HG03045 (cell line): ENCODE measurements around the gene PLEKHG5.
"Not testable (repeated sequence)": the region's sequence is repeated elsewhere in the genome, so short reads cannot be mapped to it uniquely, and the experiment has no call there.

Experiments
- ATAC-seq: cut with Tn5 transposase; IDR thresholded peaks from one replicate; pipeline ENCODE4 v1.9.1; 2021; ENCODE audit warnings: mild to moderate bottlenecking, moderate library complexity; ENCODE audit not compliant: unreplicated experiment

PLEKHG5 gene

GRCh38 chr1:6497867-6498575, 6.6 kb upstream of the PLEKHG5 start:
- no peak for ATAC-seq

DNA sequence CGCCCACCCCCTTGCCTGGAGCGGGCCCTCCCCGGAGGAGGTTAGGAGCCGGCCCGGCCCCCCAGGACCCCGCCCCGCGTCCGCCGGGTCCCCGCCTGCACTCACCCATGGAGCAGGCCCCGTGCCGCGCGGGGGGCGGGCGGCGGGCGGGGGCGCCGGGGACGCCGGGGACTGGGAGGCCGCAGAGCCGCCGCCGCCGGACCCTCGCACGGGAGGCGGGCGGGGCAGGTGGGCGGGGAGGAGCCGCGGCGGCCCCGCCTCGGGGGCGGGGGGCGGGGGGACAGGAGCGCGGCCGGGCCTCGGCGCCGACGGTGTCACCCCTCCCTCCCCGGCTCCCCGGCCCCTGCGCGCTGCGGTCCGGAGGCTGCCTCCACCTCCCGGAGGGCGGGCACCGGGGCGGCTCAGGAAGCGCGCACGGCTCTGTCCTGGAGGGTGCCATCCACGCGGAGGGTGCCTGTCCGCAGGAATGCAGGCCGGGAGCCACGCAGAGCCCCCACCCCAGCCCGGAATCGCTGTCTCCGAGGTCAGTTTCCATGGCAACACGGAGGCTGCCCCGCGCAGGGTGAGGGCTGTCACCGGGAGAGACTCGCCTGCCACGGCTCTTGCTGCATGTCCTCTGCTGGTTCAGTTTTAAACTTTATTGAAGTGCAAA, 5.9 kb upstream of the PLEKHG5 start:
- no peak for ATAC-seq

GRCh38 chr1:6496890-6497214, 5.4 kb upstream of the PLEKHG5 start:
- no peak for ATAC-seq

- no peak for ATAC-seq
Measured at GRCh38 chr1:6496365-6496721, 4.9 kb upstream of the PLEKHG5 start.

DNA sequence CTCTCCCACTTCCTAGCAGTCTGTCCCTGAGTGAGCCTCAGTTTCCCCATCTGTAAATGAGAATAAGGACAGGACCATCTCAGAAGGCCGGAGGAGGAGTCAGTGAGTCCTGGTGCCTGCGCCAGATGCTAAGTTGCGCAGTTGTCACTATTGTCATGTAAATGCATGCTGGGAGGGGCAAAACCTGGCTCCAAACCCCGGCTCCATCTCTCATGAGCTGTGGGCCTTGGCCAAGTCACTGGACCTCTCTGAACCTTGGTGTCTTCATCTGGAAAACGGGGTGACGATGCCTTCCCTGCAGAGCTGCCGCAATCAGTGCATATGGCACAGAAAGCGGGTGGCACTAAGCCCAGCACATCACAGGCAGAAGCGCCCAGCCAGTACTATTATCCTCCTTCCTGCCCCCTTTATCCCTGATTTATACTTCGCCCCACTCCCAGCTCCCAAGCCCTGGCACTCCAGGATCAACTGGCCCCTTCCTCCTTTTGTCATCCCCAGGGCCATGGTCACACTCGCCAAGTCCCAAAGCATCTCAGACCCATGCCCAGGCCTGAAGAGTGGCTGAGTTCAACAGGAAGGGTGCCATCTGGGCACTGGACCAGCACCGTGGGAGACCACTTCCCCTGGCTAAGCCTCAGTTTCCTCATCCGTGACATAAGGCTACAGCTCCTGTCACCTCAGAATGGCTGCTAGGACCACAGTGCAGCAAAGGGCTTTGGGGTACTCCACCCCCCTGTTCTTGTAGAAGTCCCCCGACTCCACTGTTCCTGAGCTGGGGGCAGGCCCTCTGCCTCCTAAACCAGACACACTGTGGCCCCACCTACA, 4.3 kb upstream of the PLEKHG5 start:
- ATAC-seq = no peak

DNA sequence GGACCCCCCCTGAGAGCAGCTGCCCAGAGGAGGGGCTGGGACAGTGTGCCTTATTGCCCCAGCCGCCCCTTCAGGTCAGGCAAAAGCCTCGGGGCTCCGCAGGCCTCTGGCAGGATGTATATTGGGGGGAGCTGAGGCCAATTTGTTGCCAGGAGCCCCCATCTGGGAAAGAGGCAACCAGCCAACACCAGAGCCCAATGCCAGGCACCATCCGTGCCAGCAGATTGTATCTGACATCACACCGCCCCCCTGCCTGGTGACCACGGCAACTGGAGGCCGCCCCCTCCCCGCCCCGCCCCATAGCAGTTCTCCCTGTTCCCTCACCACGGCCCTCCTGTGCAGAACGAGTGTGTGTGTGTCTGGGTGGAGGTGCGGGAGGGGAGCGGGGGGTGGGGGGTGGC, 3.6 kb upstream of the PLEKHG5 start:
- ATAC-seq = no peak

DNA sequence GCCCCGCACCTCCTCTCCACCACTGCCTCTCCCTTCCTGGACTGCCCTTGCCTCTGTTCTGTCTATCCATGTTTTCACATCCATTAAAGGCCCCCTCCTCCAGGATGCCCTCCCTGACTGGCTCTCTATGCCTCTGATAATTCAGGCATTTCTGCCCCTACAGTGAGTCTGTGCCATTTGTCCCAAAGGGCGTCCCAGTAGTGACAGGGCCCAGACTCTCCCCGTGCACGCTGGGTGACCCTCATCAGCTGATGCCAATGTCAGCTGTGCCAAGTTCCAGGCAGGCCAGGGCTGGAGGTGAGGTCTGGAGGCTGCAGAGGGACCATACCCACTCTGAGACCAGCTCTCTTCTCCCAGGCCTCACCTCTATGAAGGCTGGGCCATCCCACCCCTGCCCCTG, 3.2 kb upstream of the PLEKHG5 start:
- no peak for ATAC-seq

- not testable (repeated sequence) for ATAC-seq
Measured at GRCh38 chr1:6493834-6494223, 2.4 kb upstream of the PLEKHG5 start.

GRCh38 chr1:6491966-6492365, 499 bp upstream of the PLEKHG5 start:
- ATAC-seq = no peak

GRCh38 chr1:6491081-6491449, 402 bp downstream of the PLEKHG5 start:
- no peak for ATAC-seq

DNA sequence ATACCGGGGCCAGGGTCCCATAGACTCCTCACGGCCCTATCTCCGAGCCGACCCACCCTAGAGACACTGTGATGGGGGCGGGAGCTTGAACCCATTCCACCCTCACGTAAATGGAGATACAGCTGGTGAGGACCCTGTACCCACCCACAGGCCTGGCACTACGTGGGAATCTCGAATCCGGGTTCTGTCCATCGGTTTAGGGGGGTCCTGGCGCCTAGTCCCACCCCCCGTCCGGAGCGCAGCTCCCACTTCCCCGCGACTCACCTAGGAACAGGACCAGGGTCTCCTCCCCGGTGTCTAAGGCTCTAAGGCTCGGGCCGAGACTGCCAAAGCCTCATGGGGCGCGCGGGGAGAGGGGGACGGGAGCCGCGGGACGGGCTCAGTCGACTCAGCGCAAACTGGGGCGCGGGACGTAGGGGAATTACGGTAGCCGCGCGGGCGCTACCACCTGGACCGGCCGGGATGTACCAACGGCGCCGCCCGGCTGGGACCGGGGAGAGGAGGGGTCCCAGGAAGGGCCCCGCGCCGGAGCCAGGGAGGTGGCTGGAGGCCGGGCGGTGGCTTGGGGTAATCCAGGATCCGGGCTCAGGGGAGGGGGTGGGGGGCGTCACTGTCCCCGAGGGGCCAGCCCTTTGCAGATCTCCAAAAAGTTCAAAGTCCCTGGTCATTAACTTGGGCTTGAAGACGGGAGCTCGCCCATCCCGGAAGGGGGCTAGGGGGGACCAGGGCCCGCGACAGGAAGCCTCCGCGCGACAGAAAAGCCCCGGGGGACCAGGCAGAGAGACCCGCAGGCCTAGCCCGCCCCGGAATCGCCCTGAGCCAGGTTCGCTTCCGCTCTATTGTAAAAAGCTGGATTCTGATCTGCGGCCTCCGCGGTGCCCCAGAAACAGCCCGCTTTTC, 1.0 kb downstream of the PLEKHG5 start:
- ATAC-seq = peak; percentile 7

GRCh38 chr1:6489799-6490180, 1.7 kb downstream of the PLEKHG5 start:
- peak; percentile 56 for ATAC-seq

- ATAC-seq = no peak
Measured at GRCh38 chr1:6489383-6489765, 2.1 kb downstream of the PLEKHG5 start.

DNA sequence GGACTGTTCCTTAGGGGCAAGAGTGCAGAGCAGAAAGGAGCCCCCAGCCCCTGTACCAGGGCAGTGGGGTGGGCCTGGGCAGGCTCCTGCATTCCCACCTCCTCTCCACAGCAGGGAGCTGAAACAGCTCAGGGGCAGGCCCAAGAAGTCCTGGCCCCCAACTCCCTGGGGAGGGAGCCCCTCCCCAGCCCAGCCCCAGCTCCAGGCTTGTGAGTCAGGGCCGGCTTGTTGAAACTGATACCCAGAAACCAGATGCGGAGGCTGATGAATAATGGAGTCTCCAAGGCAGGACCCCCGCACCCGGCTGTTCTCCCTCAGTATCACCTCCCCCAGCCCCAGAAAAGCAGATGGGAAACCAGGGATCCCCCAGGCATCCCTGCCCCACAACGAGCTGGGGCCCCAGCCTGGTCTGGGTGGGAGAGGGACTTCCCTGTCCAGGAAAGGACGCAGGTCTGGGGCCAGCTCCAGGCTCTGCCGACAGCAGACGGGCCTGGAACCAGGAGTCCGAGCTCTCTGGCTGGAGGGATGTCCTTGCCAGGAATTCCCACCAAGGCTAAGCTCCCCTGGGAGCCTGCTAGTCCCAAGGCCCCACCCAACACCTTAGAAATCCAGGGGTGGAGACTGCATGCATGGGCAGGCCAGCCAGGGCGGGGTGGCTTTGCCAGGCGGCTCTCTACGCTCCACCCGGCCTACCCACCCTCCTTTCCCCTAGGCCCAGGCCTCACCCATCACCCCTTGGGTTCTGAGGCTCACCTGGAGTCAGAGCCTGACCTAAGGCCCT, 2.7 kb downstream of the PLEKHG5 start:
- ATAC-seq = no peak

DNA sequence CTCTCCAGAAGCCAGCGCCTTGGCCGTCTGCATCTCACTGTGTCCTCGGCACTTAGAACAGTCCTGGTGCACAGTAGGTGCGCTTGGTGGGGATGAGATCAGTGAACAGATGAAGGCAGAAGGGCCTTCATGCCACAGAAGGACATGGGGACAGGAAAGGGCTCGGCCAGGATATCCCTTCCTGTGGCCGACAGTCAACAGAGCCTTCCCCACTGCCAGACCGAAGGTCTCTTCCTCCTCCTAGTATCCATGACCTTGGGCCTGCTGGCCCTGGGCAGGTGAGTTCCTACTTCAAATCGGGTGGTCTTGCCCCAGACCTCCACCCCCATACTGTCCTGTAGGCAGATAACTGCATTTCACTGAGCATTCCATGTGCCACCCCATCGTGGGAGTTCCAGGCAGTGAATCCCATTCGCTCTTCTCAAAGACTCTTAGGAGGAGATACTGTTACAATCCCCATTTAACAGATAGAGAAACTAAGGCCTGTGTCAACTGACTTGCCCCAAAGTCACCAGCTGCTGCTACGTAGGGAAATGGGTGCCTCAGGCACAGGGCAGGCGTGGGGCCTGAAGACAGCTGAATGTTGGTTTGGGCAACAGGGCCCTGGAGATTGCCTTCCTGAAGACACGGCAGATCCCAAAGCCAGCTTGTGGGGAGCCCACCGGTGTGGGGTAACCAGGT, 3.5 kb downstream of the PLEKHG5 start:
- ATAC-seq = no peak

DNA sequence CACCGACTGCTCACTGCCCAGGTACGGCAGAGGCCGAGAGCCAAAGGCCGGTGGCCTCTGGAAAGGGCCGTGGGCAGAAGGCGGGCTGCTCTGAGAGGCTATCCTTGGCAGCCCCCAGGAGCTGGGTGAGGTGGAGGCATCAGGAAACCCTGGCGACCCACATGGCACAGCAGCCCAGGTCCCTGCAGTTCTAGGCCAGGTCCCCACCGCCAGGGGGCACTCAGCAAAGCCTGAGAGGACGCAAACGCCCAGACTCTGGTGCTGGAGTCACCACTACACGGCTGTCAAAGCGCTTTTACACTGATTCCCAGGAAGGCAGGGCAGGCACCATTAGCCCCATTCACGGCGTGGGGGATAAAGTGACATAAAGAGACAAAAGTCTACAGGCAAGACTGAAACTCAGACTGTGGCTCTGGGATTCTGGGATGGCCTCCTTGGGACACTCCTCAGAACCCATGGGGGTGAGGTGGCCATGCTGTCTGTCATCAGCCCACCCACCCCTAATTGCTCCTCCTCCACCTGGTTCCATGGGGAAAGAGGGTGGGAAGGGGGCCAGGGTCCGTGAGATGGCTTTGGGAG, 4.9 kb downstream of the PLEKHG5 start:
- no peak for ATAC-seq

GRCh38 chr1:6485168-6486101, 6.0 kb downstream of the PLEKHG5 start:
- ATAC-seq = no peak

DNA sequence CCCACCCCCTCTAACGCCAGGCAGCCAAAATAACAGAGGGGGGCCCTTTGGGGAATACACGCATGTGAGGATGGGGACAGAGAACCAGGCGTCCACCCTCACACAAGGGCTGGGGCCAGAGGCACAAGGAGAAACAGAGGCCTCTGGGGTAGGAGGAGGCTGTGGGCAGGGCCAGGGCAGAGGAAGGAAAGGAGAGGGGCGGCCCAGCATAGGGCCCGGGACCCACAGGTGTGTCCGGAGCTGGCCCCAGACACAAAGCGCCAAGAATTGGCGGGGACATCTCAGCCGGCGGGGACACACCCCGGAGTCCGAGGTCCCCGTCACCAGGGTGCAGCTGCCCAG, 6.7 kb downstream of the PLEKHG5 start:
- no peak for ATAC-seq

DNA sequence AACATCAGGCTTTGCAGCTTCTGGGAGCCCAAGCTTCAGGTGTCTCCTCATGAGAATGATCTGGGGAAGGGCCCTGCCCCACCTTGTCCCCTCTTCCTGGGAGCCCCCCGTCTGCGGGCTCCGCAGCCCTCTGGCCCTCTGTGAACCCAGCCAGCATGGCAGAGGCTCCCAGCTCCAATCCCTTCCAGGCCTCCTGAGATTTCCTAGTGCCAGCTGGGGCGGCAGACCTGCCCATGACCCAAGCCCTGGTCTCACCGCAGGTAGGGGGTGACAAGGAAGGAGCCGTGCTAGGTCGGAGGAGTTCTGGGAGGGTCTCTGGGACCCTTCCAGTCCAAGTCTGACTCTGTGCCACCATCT, 7.7 kb downstream of the PLEKHG5 start:
- ATAC-seq = no peak
